ENCODE measurements around the gene TDRD12.

DNA sequence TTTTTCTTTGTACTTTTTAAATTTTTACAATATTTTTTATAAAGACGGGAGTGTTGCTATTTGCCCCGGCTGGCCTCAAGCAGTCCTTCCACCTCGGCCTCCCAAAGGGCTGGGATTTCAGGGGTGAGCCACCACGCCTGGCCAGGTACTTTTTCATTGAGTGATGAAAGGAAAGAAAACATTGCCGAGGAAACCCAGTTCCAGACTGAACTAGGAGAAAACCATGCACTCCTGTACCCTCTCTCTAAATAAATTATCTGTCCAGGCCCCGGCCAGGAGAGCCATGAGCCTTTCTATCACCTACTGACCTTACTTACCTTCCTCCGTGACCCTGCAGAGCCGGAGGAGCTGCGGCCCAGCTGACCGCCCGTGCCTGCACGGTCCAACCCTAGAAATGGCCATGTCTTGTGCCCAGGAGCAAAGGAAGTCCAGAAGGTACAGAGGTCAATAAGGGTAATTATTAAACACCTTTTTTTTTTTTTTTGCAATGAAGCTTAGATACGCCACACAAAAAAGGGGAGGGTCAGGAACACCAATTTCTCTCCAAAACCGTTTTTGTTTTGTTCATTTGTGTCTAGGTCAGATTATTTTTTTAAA lies 149.9 kb downstream of the TDRD12 start, which contains the start of gene SLC7A9:
- TF ChIP-seq, protein P1, sequence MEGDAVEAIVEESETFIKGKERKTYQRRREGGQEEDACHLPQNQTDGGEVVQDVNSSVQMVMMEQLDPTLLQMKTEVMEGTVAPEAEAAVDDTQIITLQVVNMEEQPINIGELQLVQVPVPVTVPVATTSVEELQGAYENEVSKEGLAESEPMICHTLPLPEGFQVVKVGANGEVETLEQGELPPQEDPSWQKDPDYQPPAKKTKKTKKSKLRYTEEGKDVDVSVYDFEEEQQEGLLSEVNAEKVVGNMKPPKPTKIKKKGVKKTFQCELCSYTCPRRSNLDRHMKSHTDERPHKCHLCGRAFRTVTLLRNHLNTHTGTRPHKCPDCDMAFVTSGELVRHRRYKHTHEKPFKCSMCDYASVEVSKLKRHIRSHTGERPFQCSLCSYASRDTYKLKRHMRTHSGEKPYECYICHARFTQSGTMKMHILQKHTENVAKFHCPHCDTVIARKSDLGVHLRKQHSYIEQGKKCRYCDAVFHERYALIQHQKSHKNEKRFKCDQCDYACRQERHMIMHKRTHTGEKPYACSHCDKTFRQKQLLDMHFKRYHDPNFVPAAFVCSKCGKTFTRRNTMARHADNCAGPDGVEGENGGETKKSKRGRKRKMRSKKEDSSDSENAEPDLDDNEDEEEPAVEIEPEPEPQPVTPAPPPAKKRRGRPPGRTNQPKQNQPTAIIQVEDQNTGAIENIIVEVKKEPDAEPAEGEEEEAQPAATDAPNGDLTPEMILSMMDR (IDR thresholded peaks at IDR 0.05) = no peak
- TF ChIP-seq POLR2A (IDR thresholded peaks at IDR 0.05) = no peak

Data from heart left ventricle (tissue), 13 donors.